H1 (cell line): ENCODE results near the gene AP1M2. TPM values are rescaled to one million over a fixed set of nuclear protein-coding genes. Genes with fewer than 3 reads are reported as not detected.

Experiments used
- CTCF ChIA-PET: fragments of 300-600 bp; sonication (Branson Sonifier 250); formaldehyde crosslinking; loops from one replicate; lab custom pipeline; 2021; ENCODE audit not compliant: partially characterized antibody; lab: Charles Lee
- POLR2A ChIA-PET: fragments of 300-600 bp; sonication (Branson Sonifier 250); formaldehyde crosslinking; loops from one replicate; lab custom pipeline; 2021; ENCODE audit warnings: inconsistent platforms; ENCODE audit not compliant: partially characterized antibody; lab: Charles Lee
- DNase-seq, 2 experiments: peaks; one replicate each; pipeline versions ENCODE4 v3.0.0 to v3.0.0-alpha.2; 2010 to 2022; ENCODE audit warnings: low spot score in 2 of 2, low read depth in 1 of 2, mixed read lengths in 1 of 2
- FAIRE-seq: peaks from 2 replicates; lab custom pipeline; 2011; peaks lifted over from hg19 to GRCh38; lab: Jason Lieb, UNC
- H2AFZ ChIP-seq: 2 replicates; pipeline ENCODE4 v1.8.1; 2012; ENCODE audit warnings: low read length, inconsistent platforms
- H2AK5ac ChIP-seq: 2 replicates; pipeline ENCODE4 v1.6.1; 2013; ENCODE audit warnings: low read depth, low read length
- H2BK120ac ChIP-seq: replicated peaks from 2 replicates; pipeline ENCODE3; 2013; ENCODE audit warnings: low read depth, low read length, inconsistent platforms
- H2BK12ac ChIP-seq: 2 replicates; pipeline ENCODE4 v1.6.1; 2013; ENCODE audit warnings: low read depth, low read length
- H2BK15ac ChIP-seq: 2 replicates; pipeline ENCODE4 v1.6.1; 2013; ENCODE audit warnings: low read length
- H2BK20ac ChIP-seq: 2 replicates; pipeline ENCODE4 v1.6.1; 2013; ENCODE audit warnings: low read length
- H2BK5ac ChIP-seq: 2 replicates; pipeline ENCODE4 v1.6.1; 2013; ENCODE audit warnings: low read depth, low read length
- H3K14ac ChIP-seq: 2 replicates; pipeline ENCODE4 v1.6.1; 2013; ENCODE audit warnings: inconsistent platforms; ENCODE audit not compliant: insufficient read length
- H3K18ac ChIP-seq: 2 replicates; pipeline ENCODE4 v1.6.1; 2013; ENCODE audit warnings: low read length; ENCODE audit errors: extremely low read depth
- H3K23ac ChIP-seq: 2 replicates; pipeline ENCODE4 v1.6.1; 2013; ENCODE audit warnings: inconsistent platforms; ENCODE audit not compliant: insufficient read length
- H3K23me2 ChIP-seq: 2 replicates; pipeline ENCODE4 v1.6.1; 2013; ENCODE audit warnings: low read depth, low read length
- H3K27ac ChIP-seq: 2 replicates; pipeline ENCODE4 v1.6.1; 2011; ENCODE audit warnings: low read depth, low read length, inconsistent platforms
- H3K27me3 ChIP-seq, 4 experiments: replicated peaks in 1 of 4; 1 replicate in 1 of 4; 2 replicates in 3 of 4; pipeline versions ENCODE4 v1.6.1 to v1.8.1; 2011 to 2013; ENCODE audit warnings: low read length in 3 of 4, mild to moderate bottlenecking in 3 of 4, inconsistent platforms in 2 of 4, mixed read lengths in 2 of 4, moderate library complexity in 1 of 4; ENCODE audit not compliant: control insufficient read depth in 3 of 4, insufficient read depth in 3 of 4; ENCODE audit errors: extremely low read depth in 1 of 4
- H3K36me3 ChIP-seq, 4 experiments: 2 replicates each; pipeline versions ENCODE4 v1.6.1 to v1.8.1; 2011 to 2013; ENCODE audit warnings: mild to moderate bottlenecking in 4 of 4, low read length in 3 of 4, moderate library complexity in 2 of 4, control low read depth in 1 of 4, inconsistent platforms in 1 of 4; ENCODE audit not compliant: insufficient read depth in 4 of 4, control insufficient read depth in 2 of 4
- H3K4ac ChIP-seq: replicated peaks from 2 replicates; pipeline ENCODE3; 2013; ENCODE audit warnings: low read length, low read depth, mixed read lengths, inconsistent platforms; ENCODE audit not compliant: insufficient read length
- H3K4me1 ChIP-seq, 4 experiments: replicated peaks in 1 of 4; 1 replicate in 1 of 4; 2 replicates in 3 of 4; pipeline versions ENCODE4 v1.6.1 to v1.8.1; 2011 to 2013; ENCODE audit warnings: low read length in 3 of 4, inconsistent platforms in 2 of 4, mixed read lengths in 1 of 4; ENCODE audit not compliant: insufficient read depth in 4 of 4, control insufficient read depth in 3 of 4
- H3K4me2 ChIP-seq, 2 experiments: 2 replicates each; pipeline versions ENCODE4 v1.6.1 to v1.8.1; 2011 to 2013; ENCODE audit warnings: low read depth in 2 of 2, low read length in 2 of 2, control low read depth in 1 of 2, inconsistent platforms in 1 of 2, mild to moderate bottlenecking in 1 of 2; ENCODE audit not compliant: insufficient read depth in 1 of 2
- H3K4me3 ChIP-seq, 4 experiments: fragments of 200-600, 300-600 bp in 1 of 4; sonication (generic), shearing (Covaris generic), sonication (Bioruptor Twin) in 1 of 4; 2 replicates each; pipeline versions ENCODE4 v1.5.1 to v1.8.1; 2011 to 2016; ENCODE audit warnings: low read length in 4 of 4, low read depth in 3 of 4, control low read depth in 2 of 4, inconsistent platforms in 2 of 4, mild to moderate bottlenecking in 2 of 4, mixed read lengths in 1 of 4, moderate library complexity in 1 of 4; ENCODE audit not compliant: insufficient read depth in 2 of 4; ENCODE audit errors: extremely low read depth in 1 of 4
- H3K56ac ChIP-seq: replicated peaks from 2 replicates; pipeline ENCODE3; 2013; ENCODE audit warnings: low read depth, mild to moderate bottlenecking, mixed read lengths, low read length, inconsistent platforms; ENCODE audit not compliant: insufficient read length
- H3K79me1 ChIP-seq: 2 replicates; pipeline ENCODE4 v1.6.1; 2013; ENCODE audit warnings: low read depth, low read length, control low read depth
- H3K79me2 ChIP-seq, 2 experiments: 2 replicates each; pipeline versions ENCODE4 v1.6.1 to v1.8.1; 2012 to 2013; ENCODE audit warnings: low read length in 2 of 2, mild to moderate bottlenecking in 2 of 2, inconsistent platforms in 1 of 2; ENCODE audit not compliant: insufficient read depth in 2 of 2, control insufficient read depth in 1 of 2
- H3K9ac ChIP-seq, 4 experiments: replicated peaks in 1 of 4; 1 replicate in 1 of 4; 2 replicates in 3 of 4; pipeline versions ENCODE4 v1.6.1 to v1.8.1; 2011 to 2013; ENCODE audit warnings: low read depth in 3 of 4, low read length in 3 of 4, control low read depth in 2 of 4, mild to moderate bottlenecking in 2 of 4, moderate library complexity in 2 of 4, inconsistent platforms in 1 of 4; ENCODE audit errors: extremely low read depth in 1 of 4
- H3K9me3 ChIP-seq, 2 experiments: 2 replicates each; pipeline versions ENCODE4 v1.6.1 to v1.8.1; 2012 to 2013; ENCODE audit warnings: mild to moderate bottlenecking in 2 of 2, moderate library complexity in 2 of 2, control low read depth in 1 of 2, inconsistent platforms in 1 of 2, low read depth in 1 of 2, low read length in 1 of 2, mixed read lengths in 1 of 2; ENCODE audit not compliant: insufficient read depth in 2 of 2
- H4K20me1 ChIP-seq, 2 experiments: replicated peaks in 1 of 2; 2 replicates each; pipeline versions ENCODE3 to v1.8.1; 2011 to 2013; ENCODE audit warnings: inconsistent platforms in 2 of 2, low read length in 2 of 2, mild to moderate bottlenecking in 1 of 2; ENCODE audit not compliant: insufficient read depth in 2 of 2, control insufficient read depth in 1 of 2
- H4K5ac ChIP-seq: 2 replicates; pipeline ENCODE4 v1.6.1; 2013; ENCODE audit warnings: low read length, low read depth, mixed read lengths, inconsistent platforms; ENCODE audit not compliant: insufficient read length
- H4K8ac ChIP-seq: 2 replicates; pipeline ENCODE4 v1.8.0; 2013; ENCODE audit warnings: mild to moderate bottlenecking, moderate library complexity, low read length, inconsistent platforms; ENCODE audit not compliant: insufficient read depth; ENCODE audit errors: extremely low read depth
- H4K91ac ChIP-seq: replicated peaks from 2 replicates; pipeline ENCODE3; 2013; ENCODE audit warnings: low read length, mixed read lengths, inconsistent platforms; ENCODE audit not compliant: insufficient read length
- CBX8 ChIP-seq: fragments of 300-800, 300-1000 bp; sonication (generic); IDR thresholded peaks from 2 replicates; pipeline ENCODE4 v1.7.1; 2016; ENCODE audit warnings: low read depth, low read length, borderline replicate concordance
- CREB1 ChIP-seq: IDR thresholded peaks from 2 replicates; pipeline ENCODE4 v1.6.1; 2012; ENCODE audit warnings: inconsistent platforms
- SIX5 ChIP-seq: IDR thresholded peaks from 2 replicates; pipeline ENCODE4 v1.6.1; 2011; ENCODE audit warnings: mild to moderate bottlenecking, low read depth, low read length
- YY1 ChIP-seq: IDR thresholded peaks from 2 replicates; pipeline ENCODE4 v1.6.1; 2011; ENCODE audit warnings: low read depth, mild to moderate bottlenecking, low read length
- WGBS, 2 experiments: shearing (Covaris generic) in 1 of 2; methylation state at CpG; one replicate each; pipeline versions ENCODE4 v1.1.6 to v1.1.7; 2013 to 2015; ENCODE audit warnings: low lambda C conversion rate in 2 of 2, mixed read lengths in 2 of 2, inconsistent platforms in 1 of 2, low coverage in 1 of 2, missing lambda C conversion rate in 1 of 2; ENCODE audit not compliant: insufficient replicate concordance in 2 of 2, insufficient coverage in 1 of 2, insufficient read length in 1 of 2; ENCODE audit errors: extremely low coverage in 1 of 2, missing lambda C conversion rate in 1 of 2; 5-methylcytosine and 5-hydroxymethylcytosine counted together
- polyA plus RNA-seq, 7 experiments: library from polyadenylated mRNA; depleted of rRNA in 3 of 7; stranded (reverse) in 5 of 7; unstranded in 2 of 7; fragments of >200 nt in 5 of 7; fragments of 200-250 nt in 2 of 7; gene quantifications; 1 replicate in 5 of 7; 2 replicates in 1 of 7; 4 replicates in 1 of 7; pipeline versions ENCODE4 v1.2.1 to v1.2.3, GENCODE V29; 2011 to 2013; ENCODE audit warnings: missing spikeins in 2 of 7, mixed read lengths in 2 of 7
- total RNA-seq: library from RNA; stranded (reverse); fragmentation: NEBNext Ultra II Directional; extraction: Animal tissue kit (Norgen Biotek cat#: 25700); gene quantifications from 2 replicates; pipeline ENCODE4 v1.2.1, GENCODE V29; 2021
- TF ChIP-seq, protein P1 (sequence below): IDR thresholded peaks from 2 replicates; pipeline ENCODE4 v1.6.1; 2011; ENCODE audit warnings: low read length, improper control_type of control experiment

The AP1M2 gene
- total and polyA plus RNA-seq, 2 of the 8 experiments (the other 6 are each of a cell fraction or from before 2014, with no cell fraction given): 140 to 161 TPM

DNA sequence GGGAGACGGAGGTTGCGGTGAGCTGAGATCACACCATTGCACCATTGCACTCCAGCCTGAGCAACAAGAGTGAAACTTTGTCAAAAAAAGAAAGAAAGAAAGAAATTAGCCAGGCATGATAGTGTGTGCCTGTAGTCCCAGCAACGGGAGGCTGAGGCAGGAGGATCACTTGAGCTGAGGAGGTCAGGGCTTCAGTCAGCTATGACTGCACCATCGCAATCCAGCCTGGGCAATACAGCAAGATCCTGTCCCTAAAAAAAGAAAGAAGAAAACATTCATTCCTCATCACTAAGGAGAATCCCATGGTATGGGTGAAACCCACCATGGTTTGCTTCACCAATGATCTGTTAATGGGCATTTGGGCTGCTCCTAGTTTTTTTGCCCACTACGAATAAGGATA lies 13.0 kb upstream of the AP1M2 start:
- H3K14ac ChIP-seq: no peak overlapping the region
- H2AK5ac ChIP-seq: no peak overlapping the region
- no peaks in the 10 kb centered on the region for H4K20me1 ChIP-seq
- no peak overlapping the region for H2AFZ ChIP-seq
- H3K56ac ChIP-seq: no peak overlapping the region
- peaks cover 0 to 11% (median 7%) of the 10 kb centered on the region in 4 experiments; a peak in 6 of 7 replicates for H3K4me1 ChIP-seq
- no peak for DNase-seq
- H4K91ac ChIP-seq: no peak overlapping the region
- CTCF ChIA-PET: interaction anchor here (5.1 kb wide), 1 partner anchor 19 kb away, joined by 46 read pairs; no protein-coding TSS in a partner anchor
- H3K18ac ChIP-seq: no peak overlapping the region
- H4K8ac ChIP-seq: no peak overlapping the region
- H2BK15ac ChIP-seq: no peak overlapping the region
- 92% methylated on average over 5 of the region's 5 CpGs; no CpG with 5 or more reads in 1 of the 2 experiments for WGBS, 2 experiments
- no peak overlapping the region for H3K9ac ChIP-seq
- no peak overlapping the region for H3K4ac ChIP-seq
- peaks cover 6% of the 10 kb centered on the region; the same call in 1 of the 2 replicates for H3K23me2 ChIP-seq
- H4K5ac ChIP-seq: no peak overlapping the region
- no peaks in the 10 kb centered on the region for H3K36me3 ChIP-seq
- no peak overlapping the region for H3K4me2 ChIP-seq
- POLR2A ChIA-PET: interaction anchor here (1.2 to 2.5 kb wide), 2 partner anchors 53 to 64 kb away, joined by 3 to 6 read pairs; no protein-coding TSS in a partner anchor
- H2BK120ac ChIP-seq: no peak overlapping the region
- no peak overlapping the region for H2BK12ac ChIP-seq
- H3K27me3 ChIP-seq: no peaks in the 10 kb centered on the region
- no peak for FAIRE-seq
- H3K79me1 ChIP-seq: peaks cover 6% of the 10 kb centered on the region
- H3K79me2 ChIP-seq: peaks cover 0 to 9% of the 10 kb centered on the region in 2 experiments; a peak in 1 of 4 replicates
- H2BK20ac ChIP-seq: no peak overlapping the region
- H3K4me3 ChIP-seq: no peak overlapping the region
- H2BK5ac ChIP-seq: no peak overlapping the region
- H3K23ac ChIP-seq: no peak overlapping the region
- TF ChIP-seq, protein P1, sequence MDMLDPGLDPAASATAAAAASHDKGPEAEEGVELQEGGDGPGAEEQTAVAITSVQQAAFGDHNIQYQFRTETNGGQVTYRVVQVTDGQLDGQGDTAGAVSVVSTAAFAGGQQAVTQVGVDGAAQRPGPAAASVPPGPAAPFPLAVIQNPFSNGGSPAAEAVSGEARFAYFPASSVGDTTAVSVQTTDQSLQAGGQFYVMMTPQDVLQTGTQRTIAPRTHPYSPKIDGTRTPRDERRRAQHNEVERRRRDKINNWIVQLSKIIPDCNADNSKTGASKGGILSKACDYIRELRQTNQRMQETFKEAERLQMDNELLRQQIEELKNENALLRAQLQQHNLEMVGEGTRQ: no peak
- TF ChIP-seq CBX8: no peak
- TF ChIP-seq CREB1: no peak
- no peak for TF ChIP-seq SIX5
- TF ChIP-seq YY1: no peak
- no peaks in the 10 kb centered on the region for H3K9me3 ChIP-seq
- H3K27ac ChIP-seq: no peak overlapping the region
